PFSK-1 (cell line): ENCODE results near the gene JAKMIP2.

Source experiments
- FOXP2 ChIP-seq: optimal IDR thresholded peaks from 2 replicates; pipeline ENCODE3; 2011; ENCODE audit warnings: borderline replicate concordance, control low read depth, inconsistent platforms; ENCODE audit not compliant: insufficient read depth; ENCODE audit errors: extremely low read length, extremely low read depth
- POLR2AphosphoS5 ChIP-seq: IDR thresholded peaks from 2 replicates; pipeline ENCODE4 v1.6.1; 2012; ENCODE audit warnings: low read depth, mild to moderate bottlenecking, control low read depth, low read length, moderate library complexity
- REST ChIP-seq, 2 experiments: IDR thresholded peaks; 2 replicates each; pipeline versions ENCODE4 v1.6.1 to v1.8.0; 2011 to 2012; ENCODE audit warnings: low read depth in 2 of 2, low read length in 2 of 2, control low read depth in 1 of 2, inconsistent platforms in 1 of 2, mild to moderate bottlenecking in 1 of 2, moderate library complexity in 1 of 2; ENCODE audit not compliant: insufficient read depth in 1 of 2
- SIN3A ChIP-seq: IDR thresholded peaks from 2 replicates; pipeline ENCODE4 v1.6.1; 2012; ENCODE audit warnings: mild to moderate bottlenecking, low read length, moderate library complexity, borderline replicate concordance; ENCODE audit not compliant: insufficient read depth
- TAF1 ChIP-seq: IDR thresholded peaks from 2 replicates; pipeline ENCODE4 v1.6.1; 2012; ENCODE audit warnings: low read length, control low read depth, borderline replicate concordance; ENCODE audit not compliant: insufficient read depth

Gene JAKMIP2

GRCh38 chr5:147746986-147747385 lies 35.5 kb downstream of the JAKMIP2 start:
- no peak for TF ChIP-seq POLR2AphosphoS5
- TF ChIP-seq FOXP2 = no peak
- no peak for TF ChIP-seq SIN3A
- TF ChIP-seq TAF1 = no peak
- TF ChIP-seq REST (IDR thresholded peaks at IDR 0.05; ENCODE audit: insufficient read depth in 1 of 2, low read depth in 2 of 2, low read length in 2 of 2) = no peak

GRCh38 chr5:147743678-147744374 lies 38.7 kb downstream of the JAKMIP2 start:
- TF ChIP-seq TAF1 (no peak), FOXP2 (no peak), SIN3A (no peak), REST (IDR thresholded peaks at IDR 0.05; ENCODE audit: insufficient read depth in 1 of 2, low read depth in 2 of 2, low read length in 2 of 2) (no peak), POLR2AphosphoS5 (no peak)

GRCh38 chr5:147743012-147743411 lies 39.5 kb downstream of the JAKMIP2 start:
- TF ChIP-seq POLR2AphosphoS5 (no peak), SIN3A (no peak), REST (IDR thresholded peaks at IDR 0.05; ENCODE audit: insufficient read depth in 1 of 2, low read depth in 2 of 2, low read length in 2 of 2) (no peak), FOXP2 (no peak), TAF1 (no peak)

GRCh38 chr5:147742151-147742550 lies 40.4 kb downstream of the JAKMIP2 start:
- TF ChIP-seq FOXP2 = no peak
- TF ChIP-seq REST (IDR thresholded peaks at IDR 0.05; ENCODE audit: insufficient read depth in 1 of 2, low read depth in 2 of 2, low read length in 2 of 2) = no peak
- no peak for TF ChIP-seq POLR2AphosphoS5
- no peak for TF ChIP-seq SIN3A
- TF ChIP-seq TAF1 = no peak

GRCh38 chr5:147740864-147741263 lies 41.7 kb downstream of the JAKMIP2 start:
- TF ChIP-seq REST (IDR thresholded peaks at IDR 0.05; ENCODE audit: insufficient read depth in 1 of 2, low read depth in 2 of 2, low read length in 2 of 2) (no peak), FOXP2 (no peak), POLR2AphosphoS5 (no peak), TAF1 (no peak), SIN3A (no peak)
